Naive B cell (primary cell): ENCODE data around the gene METTL25. TPM values are rescaled to one million over a fixed set of nuclear protein-coding genes. Genes with fewer than 3 reads are reported as not detected.

Source experiments
- ATAC-seq, 2 donors: fragments of 150-1000 bp; cut with Tn5 transposase; 2 replicates each; pipeline ENCODE4 v1.10.0; 2021; ENCODE audit warnings: low read depth in 2 of 2, mild to moderate bottlenecking in 2 of 2, moderate library complexity in 2 of 2
- DNase-seq: peaks from one replicate; pipeline ENCODE4 v3.0.0; 2022
- H3K27ac Mint-ChIP-seq, 6 donors: one replicate each; pipeline ENCODE4 v1.8.0; 2020 to 2022; ENCODE audit warnings: mild to moderate bottlenecking in 6 of 6, mixed read lengths in 6 of 6, moderate library complexity in 5 of 6, inconsistent platforms in 2 of 6
- H3K27me3 Mint-ChIP-seq, 3 donors: one replicate each; pipeline ENCODE4 v1.8.0; 2021 to 2022; ENCODE audit warnings: mixed read lengths in 3 of 3, mild to moderate bottlenecking in 1 of 3
- H3K36me3 Mint-ChIP-seq, 2 donors: one replicate each; pipeline ENCODE4 v1.8.0; 2020 to 2022; ENCODE audit warnings: mixed read lengths in 2 of 2, inconsistent platforms in 1 of 2, mild to moderate bottlenecking in 1 of 2
- H3K4me1 Mint-ChIP-seq, 3 donors: one replicate each; pipeline ENCODE4 v1.8.0; 2020 to 2022; ENCODE audit warnings: mixed read lengths in 3 of 3, inconsistent platforms in 1 of 3, mild to moderate bottlenecking in 1 of 3, moderate library complexity in 1 of 3
- H3K4me3 Mint-ChIP-seq, 8 donors: one replicate each; pipeline ENCODE4 v1.8.0; 2020 to 2022; ENCODE audit warnings: mild to moderate bottlenecking in 8 of 8, mixed read lengths in 8 of 8, moderate library complexity in 8 of 8, inconsistent platforms in 2 of 8
- H3K9me3 Mint-ChIP-seq, 7 donors: one replicate each; pipeline ENCODE4 v1.8.0; 2020 to 2022; ENCODE audit warnings: mixed read lengths in 7 of 7, mild to moderate bottlenecking in 5 of 7, inconsistent platforms in 2 of 7, moderate library complexity in 1 of 7
- polyA plus RNA-seq, 6 donors: library from polyadenylated mRNA; unstranded; fragments of 300-500 nt; fragmentation: Illumina TruSeq; gene quantifications; one replicate each; pipeline ENCODE4 v1.2.3, GENCODE V29; 2021; ENCODE audit warnings: low read depth in 6 of 6

Gene METTL25
- polyA plus RNA-seq, 6 donors from 2014 or later: 4.4 to 15.6 (median 14.5) TPM

DNA sequence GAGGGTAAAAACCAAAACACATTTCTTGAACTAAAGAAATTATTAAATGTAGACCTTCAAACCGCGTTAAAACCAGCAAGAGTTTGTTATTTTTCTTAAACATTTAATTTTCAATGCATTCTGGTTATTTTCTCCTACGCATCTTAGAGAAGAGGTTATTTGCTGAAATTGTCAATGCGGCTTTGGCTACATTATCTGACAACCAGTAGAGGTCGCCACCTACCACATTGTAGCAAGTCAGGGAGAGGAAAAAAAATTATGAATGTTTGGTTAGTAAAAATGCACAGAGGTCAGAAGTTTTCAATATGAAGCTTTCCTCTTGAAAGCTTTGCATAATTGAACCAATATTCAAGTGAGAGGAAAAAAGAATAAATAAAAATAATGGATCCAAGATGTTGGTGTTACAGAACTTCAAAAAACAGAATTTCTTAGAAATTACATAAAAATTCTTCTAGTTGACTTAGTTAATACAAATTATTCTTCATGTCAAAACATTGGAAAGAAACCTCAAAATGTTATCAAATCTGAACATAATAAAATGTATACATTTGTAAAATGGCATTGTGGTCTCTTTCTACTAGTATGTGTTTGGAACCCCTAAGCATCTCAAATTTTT lies 168.9 kb downstream of the METTL25 start:
- Mint-ChIP-seq H3K27me3 (peaks cover 0 to 13% (median 4%) of the 10 kb centered on the region in 3 donors), H3K36me3 (no peaks in the 10 kb centered on the region), H3K9me3 (peaks cover 0 to 4% (median 0%) of the 10 kb centered on the region in 7 donors), H3K4me1 (no peaks in the 10 kb centered on the region), H3K27ac (no peak overlapping the region), H3K4me3 (no peak overlapping the region)
- ATAC-seq (no peak), DNase-seq (no peak)

Other genes starting within 250 kb of the METTL25 start
- gene CCDC59, start 142 bp upstream of the METTL25 start, polyA plus RNA-seq: 100 to 1,000 TPM in 4 of 6 donors, 10 to 100 TPM in 2; 80.1 to 133 (median 111) TPM